Hepatocyte (in vitro differentiated cells): Measurements from ENCODE around the gene PLSCR4.

Experiments
- EZH2 ChIP-seq: fragments of 200-600 bp; sonication (generic); IDR thresholded peaks from 2 replicates; pipeline ENCODE4 v1.6.1; 2016; ENCODE audit warnings: antibody characterized with exemption, mild to moderate bottlenecking, borderline replicate concordance
- EZH2phosphoT487 ChIP-seq: fragments of 200-600 bp; sonication (generic); IDR thresholded peaks from one replicate; pipeline ENCODE4 v1.6.1; 2018; ENCODE audit warnings: antibody characterized with exemption, mild to moderate bottlenecking, low read depth, moderate library complexity; ENCODE audit not compliant: unreplicated experiment, severe bottlenecking
- TF ChIP-seq, protein P1 (sequence below): fragments of 200-600 bp; sonication (generic); IDR thresholded peaks from 2 replicates; pipeline ENCODE4 v1.5.1; 2016; ENCODE audit warnings: antibody characterized with exemption, mild to moderate bottlenecking; ENCODE audit not compliant: poor library complexity

DNA sequence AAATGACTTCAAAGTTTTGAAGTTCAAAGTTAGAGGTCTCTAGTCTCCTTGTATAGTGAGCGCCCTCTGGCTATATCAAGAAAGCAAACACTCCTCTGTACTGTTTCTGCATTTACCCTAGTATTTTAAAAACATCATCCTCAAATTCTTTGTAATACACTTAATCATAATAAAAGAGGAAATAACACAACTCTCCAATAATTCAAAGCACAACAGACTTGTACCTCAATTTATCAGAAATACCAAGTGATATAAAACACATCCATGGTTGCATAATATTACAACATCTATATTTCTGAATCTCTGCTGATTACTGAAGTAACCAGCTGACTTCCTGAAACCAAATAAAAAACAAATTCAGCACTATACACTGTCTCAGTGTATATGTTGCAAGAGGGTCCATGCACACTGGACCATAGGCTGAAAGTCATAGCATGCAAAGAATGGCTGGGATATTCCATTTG, 102.4 kb downstream of the PLSCR4 start:
- TF ChIP-seq, protein P1, sequence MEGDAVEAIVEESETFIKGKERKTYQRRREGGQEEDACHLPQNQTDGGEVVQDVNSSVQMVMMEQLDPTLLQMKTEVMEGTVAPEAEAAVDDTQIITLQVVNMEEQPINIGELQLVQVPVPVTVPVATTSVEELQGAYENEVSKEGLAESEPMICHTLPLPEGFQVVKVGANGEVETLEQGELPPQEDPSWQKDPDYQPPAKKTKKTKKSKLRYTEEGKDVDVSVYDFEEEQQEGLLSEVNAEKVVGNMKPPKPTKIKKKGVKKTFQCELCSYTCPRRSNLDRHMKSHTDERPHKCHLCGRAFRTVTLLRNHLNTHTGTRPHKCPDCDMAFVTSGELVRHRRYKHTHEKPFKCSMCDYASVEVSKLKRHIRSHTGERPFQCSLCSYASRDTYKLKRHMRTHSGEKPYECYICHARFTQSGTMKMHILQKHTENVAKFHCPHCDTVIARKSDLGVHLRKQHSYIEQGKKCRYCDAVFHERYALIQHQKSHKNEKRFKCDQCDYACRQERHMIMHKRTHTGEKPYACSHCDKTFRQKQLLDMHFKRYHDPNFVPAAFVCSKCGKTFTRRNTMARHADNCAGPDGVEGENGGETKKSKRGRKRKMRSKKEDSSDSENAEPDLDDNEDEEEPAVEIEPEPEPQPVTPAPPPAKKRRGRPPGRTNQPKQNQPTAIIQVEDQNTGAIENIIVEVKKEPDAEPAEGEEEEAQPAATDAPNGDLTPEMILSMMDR = peak; percentile 33
- TF ChIP-seq EZH2 (no peak), EZH2phosphoT487 (no peak)
